GM13977 (cell line): ENCODE data around the gene HOXA1.

ENCODE experiments used
- DNase-seq: peaks from one replicate; pipeline ENCODE4 v3.0.0; 2012; ENCODE audit warnings: low spot score
- CTCF ChIP-seq: IDR thresholded peaks from 2 replicates; pipeline ENCODE4 v1.5.1; 2012; ENCODE audit warnings: mild to moderate bottlenecking, control low read depth; ENCODE audit not compliant: insufficient read depth; ENCODE audit errors: extremely low read depth, missing control alignments
- in situ Hi-C: fragments of 300-500 bp; cut with MboI; formaldehyde crosslinking; loops from one replicate; pipeline ENCODE4 v1.12.0; 2022; ENCODE audit warnings: low sequenced_read_pairs, low pct_unique_long_range_greater_than_20kb, mixed read lengths, inconsistent platforms; ENCODE audit not compliant: unreplicated experiment

The HOXA1 gene

GRCh38 chr7:27122077-27122910, 26.5 kb upstream of the HOXA1 start:
- no peak for TF ChIP-seq CTCF
- in situ Hi-C loops, result no loop called here
- no peak for DNase-seq

- in situ Hi-C loops, result no loop called here
- TF ChIP-seq CTCF, result no peak
These were observed 25.9 kb upstream of the HOXA1 start for GRCh38 chr7:27121684-27122076.

GRCh38 chr7:27119412-27119911, 23.7 kb upstream of the HOXA1 start:
- in situ Hi-C loops, result no loop called here
- no peak for DNase-seq
- TF ChIP-seq CTCF, result no peak

More at GRCh38 chr7:27121684-27122076, 25.9 kb upstream of the HOXA1 start:
- DNase-seq, result no peak

GRCh38 chr7:27118580-27118979, 22.8 kb upstream of the HOXA1 start:
- no peak for DNase-seq
- in situ Hi-C loops, result no loop called here
- no peak for TF ChIP-seq CTCF

- DNase-seq, result no peak
- in situ Hi-C loops, result no loop called here
These were observed 22.2 kb upstream of the HOXA1 start for GRCh38 chr7:27117887-27118491.

More at GRCh38 chr7:27117887-27118491, 22.2 kb upstream of the HOXA1 start:
- TF ChIP-seq CTCF, result no peak
